GM12878 (cell line): Measurements from ENCODE around the gene LENG9. TPM values are rescaled to one million over a fixed set of nuclear protein-coding genes. Genes with fewer than 3 reads are reported as not detected.
A peak's percentile ranks its signal among the peaks of the same experiment; 100 is the strongest.

Source experiments
- ATAC-seq: fragments of 200-7000 bp; cut with Tn5 transposase; 3 replicates; pipeline ENCODE4 v1.9.1; 2020; ENCODE audit warnings: mild to moderate bottlenecking, moderate library complexity
- BruUV-seq: library from RNA; stranded (reverse); fragments of 400-500 nt; replicated peaks from 2 replicates; lab custom pipeline; 2021; lab: Mats Ljungman, UMichigan
- CTCF ChIA-PET: fragments of 300-600 bp; sonication (Branson Sonifier 250); formaldehyde crosslinking; extraction: SDS; loops from one replicate; lab custom pipeline; 2021; ENCODE audit warnings: inconsistent platforms; lab: Yijun Ruan, JAX
- POLR2A ChIA-PET: fragments of 350-600 bp; formaldehyde crosslinking; extraction: SDS; loops from one replicate; lab custom pipeline; 2021; ENCODE audit warnings: inconsistent platforms; lab: Charles Lee
- RAD21 ChIA-PET: fragments of 300-600 bp; sonication (Branson Sonifier 250); formaldehyde crosslinking; loops from one replicate; lab custom pipeline; 2023; ENCODE audit warnings: antibody characterized with exemption; ENCODE audit not compliant: unreplicated experiment; lab: Charles Lee
- SMC1A ChIA-PET: fragments of 300-600 bp; sonication (Branson Sonifier 250); formaldehyde crosslinking; loops from one replicate; lab custom pipeline; 2023; ENCODE audit not compliant: unreplicated experiment, uncharacterized antibody; lab: Charles Lee
- DNase-seq: peaks from one replicate; pipeline ENCODE4 v3.0.0-alpha.2; 2011; ENCODE audit warnings: low read depth, low spot score
- FAIRE-seq: peaks from 3 replicates; lab custom pipeline; 2011; peaks lifted over from hg19 to GRCh38; lab: Jason Lieb, UNC
- H2AFZ ChIP-seq: 2 replicates; pipeline ENCODE4 v1.6.0; 2011; ENCODE audit warnings: low read depth, low read length, control low read depth; ENCODE audit not compliant: control insufficient read depth
- H3K27ac ChIP-seq: 2 replicates; pipeline ENCODE4 v1.5.1; 2011; ENCODE audit warnings: control low read depth; ENCODE audit not compliant: control insufficient read depth, insufficient read depth
- H3K27me3 ChIP-seq, 2 experiments: replicated peaks in 1 of 2; 2 replicates each; pipeline versions ENCODE4 v1.6.0 to v1.6.1; 2011; ENCODE audit warnings: low read length in 1 of 2; ENCODE audit not compliant: control insufficient read depth in 2 of 2, insufficient read depth in 2 of 2
- H3K36me3 ChIP-seq, 2 experiments: 2 replicates each; pipeline ENCODE4 v1.5.1; 2011; ENCODE audit warnings: low read length in 1 of 2; ENCODE audit not compliant: control insufficient read depth in 2 of 2, insufficient read depth in 2 of 2
- H3K4me1 ChIP-seq: 2 replicates; pipeline ENCODE4 v1.6.1; 2011; ENCODE audit warnings: mild to moderate bottlenecking, low read length, moderate library complexity, mixed read lengths; ENCODE audit not compliant: control insufficient read depth, insufficient read depth
- H3K4me2 ChIP-seq: 2 replicates; pipeline ENCODE4 v1.6.0; 2011; ENCODE audit warnings: control low read depth; ENCODE audit not compliant: control insufficient read depth, insufficient read depth
- H3K4me3 ChIP-seq: fragments of 200-600 bp; sonication (generic); 2 replicates; pipeline ENCODE4 v1.5.1; 2016
- H3K79me2 ChIP-seq: 2 replicates; pipeline ENCODE4 v1.6.0; 2011; ENCODE audit warnings: low read length; ENCODE audit not compliant: control insufficient read depth, insufficient read depth
- H3K9ac ChIP-seq: 2 replicates; pipeline ENCODE4 v1.8.0; 2011; ENCODE audit warnings: low read length, control low read depth, mixed read lengths; ENCODE audit not compliant: control insufficient read depth, insufficient read depth
- H3K9me3 ChIP-seq: replicated peaks from 3 replicates; pipeline ENCODE4 v1.5.1; 2011; ENCODE audit warnings: mild to moderate bottlenecking, low read length; ENCODE audit not compliant: control insufficient read depth, insufficient read depth
- H4K20me1 ChIP-seq: 2 replicates; pipeline ENCODE4 v1.6.0; 2011; ENCODE audit not compliant: control insufficient read depth, insufficient read depth
- CHD2 ChIP-seq: IDR thresholded peaks from 2 replicates; pipeline ENCODE4 v1.6.1; 2011; ENCODE audit warnings: low read depth, low read length, improper control_type of control experiment, borderline replicate concordance
- IRF4 ChIP-seq: IDR thresholded peaks from 2 replicates; pipeline ENCODE4 v1.6.1; 2011; ENCODE audit warnings: low read depth, low read length
- MEF2A ChIP-seq: IDR thresholded peaks from 2 replicates; pipeline ENCODE4 v1.6.1; 2011; ENCODE audit warnings: low read depth, mild to moderate bottlenecking, low read length, moderate library complexity; ENCODE audit not compliant: insufficient read depth
- NBN ChIP-seq: fragments of 450-650 bp; IDR thresholded peaks from 2 replicates; pipeline ENCODE4 v1.6.1; 2016
- NR2C1 ChIP-seq: fragments of 450-650 bp; IDR thresholded peaks from 2 replicates; pipeline ENCODE4 v1.6.1; 2017; ENCODE audit warnings: antibody characterized with exemption, mild to moderate bottlenecking, moderate library complexity
- RUNX3 ChIP-seq: IDR thresholded peaks from 2 replicates; pipeline ENCODE4 v1.6.1; 2012; ENCODE audit warnings: low read length, inconsistent platforms
- SUPT20H ChIP-seq: IDR thresholded peaks from 2 replicates; pipeline ENCODE4 v1.6.1; 2011; ENCODE audit warnings: low read depth, mild to moderate bottlenecking, low read length, moderate library complexity, borderline replicate concordance; ENCODE audit not compliant: control insufficient read depth
- SUZ12 ChIP-seq: fragments of 200-600 bp; sonication (generic); IDR thresholded peaks from one replicate; pipeline ENCODE4 v1.6.1; 2018; ENCODE audit warnings: antibody characterized with exemption, mild to moderate bottlenecking; ENCODE audit not compliant: unreplicated experiment
- WGBS: methylation state at CpG from one replicate; pipeline ENCODE4 v1.1.6; 2016; ENCODE audit warnings: low lambda C conversion rate; ENCODE audit not compliant: insufficient replicate concordance, insufficient coverage; ENCODE audit errors: missing lambda C conversion rate; 5-methylcytosine and 5-hydroxymethylcytosine counted together
- in situ Hi-C: fragments of 300-500 bp; cut with MboI; formaldehyde crosslinking; loops from 9 replicates; pipeline ENCODE4 v1.14.3; 2018; ENCODE audit warnings: mixed read lengths
- intact Hi-C: fragments of 100-400 bp; cut with micrococcal nuclease; formaldehyde crosslinking; loops from one replicate; pipeline ENCODE4 v1.14.2; 2022; ENCODE audit not compliant: unreplicated experiment
- polyA plus RNA-seq, 11 experiments: library from polyadenylated mRNA; depleted of rRNA in 4 of 11; unstranded in 6 of 11; stranded (reverse) in 5 of 11; fragments of >200 nt; fragmentation: Nextera tagmentation in 4 of 11; fragmentation: Illumina TruSeq in 1 of 11; extraction: Ambion mirVana in 4 of 11; extraction: Trizol in 1 of 11; gene quantifications; 1 replicate in 1 of 11; 2 replicates in 10 of 11; pipeline versions ENCODE4 v1.2.1 to v1.2.3, GENCODE V29; 2011 to 2016; ENCODE audit warnings: inconsistent platforms in 2 of 11, missing spikeins in 2 of 11, low read depth in 1 of 11
- total RNA-seq, 4 experiments: library from RNA; depleted of rRNA in 3 of 4; stranded (reverse); fragments of >200 nt in 3 of 4; fragmentation: Illumina TruSeq in 1 of 4; extraction: Trizol in 1 of 4; gene quantifications; 2 replicates each; pipeline versions ENCODE4 v1.2.1 to v1.2.3, GENCODE V29; 2013 to 2021
- TF ChIP-seq, protein P1 (sequence below), 3 experiments: IDR thresholded peaks in 2 of 3; conservative IDR thresholded peaks in 1 of 3; 2 replicates each; pipeline ENCODE4 v1.5.1; 2011; ENCODE audit warnings: low read depth in 3 of 3, low read length in 3 of 3, mild to moderate bottlenecking in 3 of 3, control low read depth in 2 of 3, moderate library complexity in 2 of 3, inconsistent platforms in 1 of 3, mixed read lengths in 1 of 3; ENCODE audit not compliant: control insufficient read depth in 2 of 3, insufficient read depth in 1 of 3; ENCODE audit errors: extremely low read depth in 1 of 3

Gene LENG9
- total and polyA plus RNA-seq, 10 of the 15 experiments (the other 5 are each of a cell fraction or from before 2014, with no cell fraction given): 0.09 to 2.9 (median 0.76) TPM; not detected in 1

GRCh38 chr19:54415208-54415900 is 48.2 kb downstream of the LENG9 start, which contains the start of gene TTYH1:
Gene TTYH1, plus strand, starts transcription at chr19:54415464. Its CDS starts 89 bp downstream, at chr19:54415553.
- Histone ChIP-seq H3K27ac (no peak within 1 kb of the TSS), H4K20me1 (no peaks in the 10 kb centered on the region), H3K27me3 (peaks cover 0 to 3% of the 10 kb centered on the region in 2 experiments; a peak in 2 of 4 replicates), H3K9me3 (no peaks in the 10 kb centered on the region; the same call in 2 of the 3 replicates), H3K79me2 (no peaks in the 10 kb centered on the region), H3K4me1 (peaks cover 8% of the 10 kb centered on the region), H3K4me3 (no peak within 1 kb of the TSS), H3K36me3 (no peaks in the 10 kb centered on the region), H3K9ac (no peak within 1 kb of the TSS), H2AFZ (no peak within 1 kb of the TSS), H3K4me2 (no peak within 1 kb of the TSS)
- TF ChIP-seq NBN: no peak
- no peak for TF ChIP-seq MEF2A
- TF ChIP-seq CHD2: no peak
- no peak for TF ChIP-seq SUPT20H
- no peak for TF ChIP-seq RUNX3
- TF ChIP-seq IRF4: no peak
- TF ChIP-seq NR2C1: no peak
- TF ChIP-seq, protein P1, sequence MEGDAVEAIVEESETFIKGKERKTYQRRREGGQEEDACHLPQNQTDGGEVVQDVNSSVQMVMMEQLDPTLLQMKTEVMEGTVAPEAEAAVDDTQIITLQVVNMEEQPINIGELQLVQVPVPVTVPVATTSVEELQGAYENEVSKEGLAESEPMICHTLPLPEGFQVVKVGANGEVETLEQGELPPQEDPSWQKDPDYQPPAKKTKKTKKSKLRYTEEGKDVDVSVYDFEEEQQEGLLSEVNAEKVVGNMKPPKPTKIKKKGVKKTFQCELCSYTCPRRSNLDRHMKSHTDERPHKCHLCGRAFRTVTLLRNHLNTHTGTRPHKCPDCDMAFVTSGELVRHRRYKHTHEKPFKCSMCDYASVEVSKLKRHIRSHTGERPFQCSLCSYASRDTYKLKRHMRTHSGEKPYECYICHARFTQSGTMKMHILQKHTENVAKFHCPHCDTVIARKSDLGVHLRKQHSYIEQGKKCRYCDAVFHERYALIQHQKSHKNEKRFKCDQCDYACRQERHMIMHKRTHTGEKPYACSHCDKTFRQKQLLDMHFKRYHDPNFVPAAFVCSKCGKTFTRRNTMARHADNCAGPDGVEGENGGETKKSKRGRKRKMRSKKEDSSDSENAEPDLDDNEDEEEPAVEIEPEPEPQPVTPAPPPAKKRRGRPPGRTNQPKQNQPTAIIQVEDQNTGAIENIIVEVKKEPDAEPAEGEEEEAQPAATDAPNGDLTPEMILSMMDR (IDR thresholded peaks at IDR 0.05 in 2 of 3, conservative IDR thresholded peaks at IDR 0.05 in 1 of 3; ENCODE audit: control insufficient read depth in 2 of 3, extremely low read depth in 1 of 3, insufficient read depth in 1 of 3, low read depth in 3 of 3, low read length in 3 of 3): peak in 2 of 3 experiments; percentile 8 to 18; a peak in 1 of 6 replicates
- peak; percentile 52 for TF ChIP-seq SUZ12
- intact Hi-C loops: no loop called here
- BruUV-seq: no TSS peak
- RAD21 ChIA-PET: no interaction called here
- ATAC-seq (peak; percentile 50; the same call in 2 of the 3 replicates), DNase-seq (no peak), FAIRE-seq (no peak)
- SMC1A ChIA-PET: no interaction called here
- WGBS: 47% methylated on average over 28 of the region's 68 CpGs
- POLR2A ChIA-PET: no interaction called here
- in situ Hi-C loops: no loop called here
- CTCF ChIA-PET: no interaction called here
